GM19324 (cell line): ENCODE measurements around the gene CEP162.
"Not testable (repeated sequence)": the region's sequence is repeated elsewhere in the genome, so short reads cannot be mapped to it uniquely, and the experiment has no call there.

ENCODE experiments used
- ATAC-seq: cut with Tn5 transposase; IDR thresholded peaks from one replicate; pipeline ENCODE4 v1.9.1; 2021; ENCODE audit warnings: mild to moderate bottlenecking, moderate library complexity; ENCODE audit not compliant: unreplicated experiment, low FRiP score

Gene CEP162

GRCh38 chr6:84227434-84228197 is at the start of gene CEP162:
CEP162 (minus strand) TSS chr6:84227643; CDS start chr6:84226393, 1,250 bp downstream.
- ATAC-seq, result peak; percentile 99

- no peak for ATAC-seq
Measured at GRCh38 chr6:84274856-84275255, 47.4 kb upstream of the CEP162 start.

- ATAC-seq, result no peak
Measured at GRCh38 chr6:84273048-84273809, 45.8 kb upstream of the CEP162 start.

- ATAC-seq, result no peak
Measured at GRCh38 chr6:84272298-84272697, 44.9 kb upstream of the CEP162 start.

GRCh38 chr6:84271061-84271716 is 43.7 kb upstream of the CEP162 start:
- no peak for ATAC-seq

GRCh38 chr6:84269947-84270733 is 42.7 kb upstream of the CEP162 start:
- ATAC-seq, result no peak

GRCh38 chr6:84268781-84269180 is 41.3 kb upstream of the CEP162 start:
- no peak for ATAC-seq

- ATAC-seq, result no peak
Measured at GRCh38 chr6:84263557-84263956, 36.1 kb upstream of the CEP162 start.

- ATAC-seq, result no peak
Measured at GRCh38 chr6:84260926-84261325, 33.5 kb upstream of the CEP162 start.

GRCh38 chr6:84260196-84260595 is 32.8 kb upstream of the CEP162 start:
- ATAC-seq, result no peak

- no peak for ATAC-seq
Measured at GRCh38 chr6:84258866-84259265, 31.4 kb upstream of the CEP162 start.

- no peak for ATAC-seq
Measured at GRCh38 chr6:84258268-84258667, 30.8 kb upstream of the CEP162 start.

GRCh38 chr6:84255641-84256040 is 28.2 kb upstream of the CEP162 start:
- ATAC-seq, result no peak

GRCh38 chr6:84253380-84253779 is 25.9 kb upstream of the CEP162 start:
- ATAC-seq, result no peak

GRCh38 chr6:84251891-84252539 is 24.6 kb upstream of the CEP162 start:
- no peak for ATAC-seq

GRCh38 chr6:84249724-84250123 is 22.3 kb upstream of the CEP162 start:
- no peak for ATAC-seq

GRCh38 chr6:84244416-84245081 is 17.1 kb upstream of the CEP162 start:
- ATAC-seq, result not testable (repeated sequence)

GRCh38 chr6:84243240-84243639 is 15.8 kb upstream of the CEP162 start:
- no peak for ATAC-seq

GRCh38 chr6:84242265-84242664 is 14.8 kb upstream of the CEP162 start:
- ATAC-seq, result peak; percentile 83

GRCh38 chr6:84228198-84228543 is 728 bp upstream of the CEP162 start:
- no peak for ATAC-seq
